GM12878 (cell line): ENCODE data around the gene GNAO1. TPM values are rescaled to one million over a fixed set of nuclear protein-coding genes. Genes with fewer than 3 reads are reported as not detected.

Source experiments
- ATAC-seq: fragments of 200-7000 bp; cut with Tn5 transposase; 3 replicates; pipeline ENCODE4 v1.9.1; 2020; ENCODE audit warnings: mild to moderate bottlenecking, moderate library complexity
- BruUV-seq: library from RNA; stranded (reverse); fragments of 400-500 nt; replicated peaks from 2 replicates; lab custom pipeline; 2021; lab: Mats Ljungman, UMichigan
- CTCF ChIA-PET: fragments of 300-600 bp; sonication (Branson Sonifier 250); formaldehyde crosslinking; extraction: SDS; loops from one replicate; lab custom pipeline; 2021; ENCODE audit warnings: inconsistent platforms; lab: Yijun Ruan, JAX
- POLR2A ChIA-PET: fragments of 350-600 bp; formaldehyde crosslinking; extraction: SDS; loops from one replicate; lab custom pipeline; 2021; ENCODE audit warnings: inconsistent platforms; lab: Charles Lee
- RAD21 ChIA-PET: fragments of 300-600 bp; sonication (Branson Sonifier 250); formaldehyde crosslinking; loops from one replicate; lab custom pipeline; 2023; ENCODE audit warnings: antibody characterized with exemption; ENCODE audit not compliant: unreplicated experiment; lab: Charles Lee
- SMC1A ChIA-PET: fragments of 300-600 bp; sonication (Branson Sonifier 250); formaldehyde crosslinking; loops from one replicate; lab custom pipeline; 2023; ENCODE audit not compliant: unreplicated experiment, uncharacterized antibody; lab: Charles Lee
- DNase-seq: peaks from one replicate; pipeline ENCODE4 v3.0.0-alpha.2; 2011; ENCODE audit warnings: low read depth, low spot score
- FAIRE-seq: peaks from 3 replicates; lab custom pipeline; 2011; peaks lifted over from hg19 to GRCh38; lab: Jason Lieb, UNC
- H2AFZ ChIP-seq: 2 replicates; pipeline ENCODE4 v1.6.0; 2011; ENCODE audit warnings: low read depth, low read length, control low read depth; ENCODE audit not compliant: control insufficient read depth
- H3K27ac ChIP-seq: 2 replicates; pipeline ENCODE4 v1.5.1; 2011; ENCODE audit warnings: control low read depth; ENCODE audit not compliant: control insufficient read depth, insufficient read depth
- H3K27me3 ChIP-seq, 2 experiments: replicated peaks in 1 of 2; 2 replicates each; pipeline versions ENCODE4 v1.6.0 to v1.6.1; 2011; ENCODE audit warnings: low read length in 1 of 2; ENCODE audit not compliant: control insufficient read depth in 2 of 2, insufficient read depth in 2 of 2
- H3K36me3 ChIP-seq, 2 experiments: 2 replicates each; pipeline ENCODE4 v1.5.1; 2011; ENCODE audit warnings: low read length in 1 of 2; ENCODE audit not compliant: control insufficient read depth in 2 of 2, insufficient read depth in 2 of 2
- H3K4me1 ChIP-seq: 2 replicates; pipeline ENCODE4 v1.6.1; 2011; ENCODE audit warnings: mild to moderate bottlenecking, low read length, moderate library complexity, mixed read lengths; ENCODE audit not compliant: control insufficient read depth, insufficient read depth
- H3K4me2 ChIP-seq: 2 replicates; pipeline ENCODE4 v1.6.0; 2011; ENCODE audit warnings: control low read depth; ENCODE audit not compliant: control insufficient read depth, insufficient read depth
- H3K4me3 ChIP-seq: fragments of 200-600 bp; sonication (generic); 2 replicates; pipeline ENCODE4 v1.5.1; 2016
- H3K79me2 ChIP-seq: 2 replicates; pipeline ENCODE4 v1.6.0; 2011; ENCODE audit warnings: low read length; ENCODE audit not compliant: control insufficient read depth, insufficient read depth
- H3K9ac ChIP-seq: 2 replicates; pipeline ENCODE4 v1.8.0; 2011; ENCODE audit warnings: low read length, control low read depth, mixed read lengths; ENCODE audit not compliant: control insufficient read depth, insufficient read depth
- H3K9me3 ChIP-seq: replicated peaks from 3 replicates; pipeline ENCODE4 v1.5.1; 2011; ENCODE audit warnings: mild to moderate bottlenecking, low read length; ENCODE audit not compliant: control insufficient read depth, insufficient read depth
- H4K20me1 ChIP-seq: 2 replicates; pipeline ENCODE4 v1.6.0; 2011; ENCODE audit not compliant: control insufficient read depth, insufficient read depth
- MEF2A ChIP-seq: IDR thresholded peaks from 2 replicates; pipeline ENCODE4 v1.6.1; 2011; ENCODE audit warnings: low read depth, mild to moderate bottlenecking, low read length, moderate library complexity; ENCODE audit not compliant: insufficient read depth
- MTA2 ChIP-seq: fragments of 450-650 bp; IDR thresholded peaks from 2 replicates; pipeline ENCODE4 v1.6.1; 2016; ENCODE audit warnings: low read depth, mild to moderate bottlenecking, moderate library complexity
- NRF1 ChIP-seq: conservative IDR thresholded peaks from 2 replicates; pipeline ENCODE4 v1.6.1; 2011; ENCODE audit warnings: mild to moderate bottlenecking, low read depth, low read length, improper control_type of control experiment
- RCOR1 ChIP-seq: conservative IDR thresholded peaks from 2 replicates; pipeline ENCODE4 v1.6.1; 2012; ENCODE audit warnings: low read depth, low read length, improper control_type of control experiment
- REST ChIP-seq: IDR thresholded peaks from 2 replicates; pipeline ENCODE4 v1.6.1; 2012; ENCODE audit warnings: mild to moderate bottlenecking, low read depth, low read length
- TCF3 ChIP-seq: IDR thresholded peaks from 2 replicates; pipeline ENCODE4 v1.6.1; 2012; ENCODE audit warnings: low read depth, mild to moderate bottlenecking, low read length, borderline replicate concordance; ENCODE audit not compliant: insufficient read depth
- WGBS: methylation state at CpG from one replicate; pipeline ENCODE4 v1.1.6; 2016; ENCODE audit warnings: low lambda C conversion rate; ENCODE audit not compliant: insufficient replicate concordance, insufficient coverage; ENCODE audit errors: missing lambda C conversion rate; 5-methylcytosine and 5-hydroxymethylcytosine counted together
- in situ Hi-C: fragments of 300-500 bp; cut with MboI; formaldehyde crosslinking; loops from 9 replicates; pipeline ENCODE4 v1.14.3; 2018; ENCODE audit warnings: mixed read lengths
- intact Hi-C: fragments of 100-400 bp; cut with micrococcal nuclease; formaldehyde crosslinking; loops from one replicate; pipeline ENCODE4 v1.14.2; 2022; ENCODE audit not compliant: unreplicated experiment
- polyA plus RNA-seq, 11 experiments: library from polyadenylated mRNA; depleted of rRNA in 4 of 11; unstranded in 6 of 11; stranded (reverse) in 5 of 11; fragments of >200 nt; fragmentation: Nextera tagmentation in 4 of 11; fragmentation: Illumina TruSeq in 1 of 11; extraction: Ambion mirVana in 4 of 11; extraction: Trizol in 1 of 11; gene quantifications; 1 replicate in 1 of 11; 2 replicates in 10 of 11; pipeline versions ENCODE4 v1.2.1 to v1.2.3, GENCODE V29; 2011 to 2016; ENCODE audit warnings: inconsistent platforms in 2 of 11, missing spikeins in 2 of 11, low read depth in 1 of 11
- total RNA-seq, 4 experiments: library from RNA; depleted of rRNA in 3 of 4; stranded (reverse); fragments of >200 nt in 3 of 4; fragmentation: Illumina TruSeq in 1 of 4; extraction: Trizol in 1 of 4; gene quantifications; 2 replicates each; pipeline versions ENCODE4 v1.2.1 to v1.2.3, GENCODE V29; 2013 to 2021

Gene GNAO1
- total and polyA plus RNA-seq, 10 of the 15 experiments (the other 5 are each of a cell fraction or from before 2014, with no cell fraction given): 0.05 to 0.28 (median 0.14) TPM; not detected in 6

DNA sequence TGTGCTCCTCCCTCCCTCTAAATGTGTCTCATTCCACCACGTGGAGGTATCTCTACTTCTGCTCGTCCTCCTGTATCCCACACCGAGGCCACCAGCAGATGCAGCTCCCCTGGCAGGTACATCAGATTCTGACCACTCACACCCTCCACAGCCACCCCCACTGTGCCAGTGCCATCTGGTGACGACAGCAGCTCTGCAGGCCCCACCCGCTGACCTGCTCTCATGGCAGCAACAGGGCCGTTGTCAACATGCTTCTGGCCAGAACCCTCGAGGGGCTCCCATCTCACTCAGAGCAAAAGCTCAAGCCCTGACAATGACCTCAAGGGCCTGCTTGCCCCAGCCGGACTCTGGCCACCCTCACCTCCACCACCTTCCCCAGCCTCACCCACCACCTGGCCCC is 140.6 kb downstream of the GNAO1 start:
- Histone ChIP-seq H3K36me3 (no peaks in the 10 kb centered on the region), H3K4me2 (no peak overlapping the region), H3K27me3 (no peaks in the 10 kb centered on the region; a peak in 1 of 4 replicates), H3K79me2 (no peaks in the 10 kb centered on the region), H3K9ac (no peak overlapping the region), H3K4me3 (no peak overlapping the region), H3K27ac (no peak overlapping the region), H4K20me1 (no peaks in the 10 kb centered on the region), H3K9me3 (no peaks in the 10 kb centered on the region), H2AFZ (no peak overlapping the region), H3K4me1 (no peaks in the 10 kb centered on the region)
- TF ChIP-seq MTA2 (no peak), REST (no peak), MEF2A (no peak), TCF3 (no peak), RCOR1 (no peak), NRF1 (no peak)
- in situ Hi-C loops: no loop called here
- ChIA-PET CTCF (interaction anchor here (3.6 kb wide), 1 partner anchor 25 kb away, joined by 18 read pairs; no protein-coding TSS in a partner anchor), SMC1A (interaction anchor here (1.1 to 1.8 kb wide), 2 partner anchors 13 to 24 kb away, joined by 3 to 7 read pairs; no protein-coding TSS in a partner anchor), RAD21 (interaction anchor here (1.5 kb wide), 1 partner anchor 24 kb away, joined by 4 read pairs; no protein-coding TSS in a partner anchor), POLR2A (no interaction called here)
- intact Hi-C loops: no loop called here
- no peak for ATAC-seq
- BruUV-seq: no TSS peak
- DNase-seq: no peak
- 39% methylated on average over 8 of the region's 8 CpGs for WGBS
- no peak for FAIRE-seq
